HG02981 (cell line): Measurements from ENCODE around the gene ZMYM2.

Experiments used
- ATAC-seq: cut with Tn5 transposase; IDR thresholded peaks from one replicate; pipeline ENCODE4 v1.9.1; 2021; ENCODE audit warnings: mild to moderate bottlenecking, moderate library complexity; ENCODE audit not compliant: unreplicated experiment

The ZMYM2 gene

DNA sequence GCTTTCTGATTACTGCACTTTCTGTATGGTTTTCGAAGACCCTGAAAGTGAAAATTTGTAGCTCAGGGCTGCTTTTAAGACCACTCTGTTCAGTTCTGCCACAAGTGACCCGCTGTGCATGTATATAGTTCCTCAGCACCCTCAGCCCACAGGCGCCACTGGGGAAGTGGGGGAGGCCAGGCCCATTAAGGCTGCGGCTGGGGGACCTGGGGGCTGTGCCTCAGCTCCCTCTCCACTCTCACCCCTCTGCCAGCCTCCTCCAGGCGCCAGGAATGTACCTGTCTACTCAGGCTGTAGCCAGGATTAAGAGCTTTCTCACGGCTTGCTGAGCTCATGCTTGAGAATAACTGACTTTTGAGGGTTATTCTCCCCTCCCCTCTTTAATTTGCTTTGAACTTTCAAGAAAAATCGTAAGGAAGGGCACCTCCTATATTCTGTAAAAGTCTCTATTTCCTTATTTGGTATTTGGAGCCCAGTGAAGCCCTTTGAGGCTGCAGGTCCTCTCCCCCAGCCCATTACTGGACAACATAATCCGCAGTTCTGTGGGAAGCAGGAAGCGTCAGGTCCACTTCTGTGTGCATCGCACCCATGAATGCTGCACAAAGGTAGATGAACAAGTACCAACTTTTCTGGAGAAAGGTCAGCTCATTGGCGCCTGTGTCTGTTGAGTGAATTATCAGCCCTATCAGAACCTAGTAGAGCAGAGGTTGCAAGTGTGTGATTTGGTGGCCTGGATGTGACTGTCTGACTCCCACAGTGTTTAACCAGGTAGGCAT lies 172.7 kb downstream of the ZMYM2 start:
- no peak for ATAC-seq

DNA sequence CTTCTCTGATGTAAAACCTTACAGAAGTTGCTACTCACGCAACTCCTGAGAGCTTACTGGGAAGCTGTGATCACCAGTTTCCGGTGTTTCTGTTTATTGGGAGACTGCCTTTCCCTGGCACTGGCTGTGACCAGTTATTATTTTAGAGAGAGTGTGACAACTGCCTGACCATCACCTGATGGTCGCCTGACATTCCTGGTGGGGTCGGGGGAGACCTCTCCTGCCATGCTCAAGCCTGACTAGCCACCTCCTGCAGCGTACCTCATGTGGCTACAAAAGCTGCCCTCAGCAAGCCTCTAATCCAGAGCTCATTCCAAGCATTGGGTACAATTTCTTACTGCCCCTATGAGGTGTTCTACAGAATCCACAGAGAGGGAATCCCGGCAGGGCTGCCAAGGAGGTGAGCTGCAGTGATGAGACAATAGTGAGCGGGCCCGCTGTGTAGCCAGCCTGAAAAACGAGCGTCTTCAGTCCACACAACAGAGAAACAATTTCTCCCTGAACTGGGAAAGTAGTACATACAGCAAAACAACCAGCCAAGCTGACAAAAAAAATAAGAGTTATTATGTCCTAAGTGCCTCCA lies 173.6 kb downstream of the ZMYM2 start:
- no peak for ATAC-seq

DNA sequence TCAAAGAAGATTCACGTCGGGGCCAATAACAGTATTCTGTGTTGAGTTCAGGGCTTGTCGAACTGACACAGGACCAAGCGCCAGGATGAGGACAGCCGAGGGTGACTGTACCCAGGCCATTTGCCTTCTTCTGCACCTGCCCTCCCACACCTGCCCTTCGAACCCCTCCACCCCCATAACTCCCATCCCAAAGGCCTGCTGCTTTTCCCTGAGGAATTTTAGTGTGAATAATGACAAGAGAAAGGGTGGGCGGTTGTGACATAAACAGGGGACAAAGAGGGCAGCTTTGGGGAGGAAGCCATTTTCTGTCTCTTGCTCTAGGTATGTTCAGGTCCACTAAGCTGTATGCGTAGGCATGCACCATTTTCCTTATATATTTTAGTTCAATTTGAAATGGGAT lies 176.2 kb downstream of the ZMYM2 start:
- ATAC-seq, result no peak

DNA sequence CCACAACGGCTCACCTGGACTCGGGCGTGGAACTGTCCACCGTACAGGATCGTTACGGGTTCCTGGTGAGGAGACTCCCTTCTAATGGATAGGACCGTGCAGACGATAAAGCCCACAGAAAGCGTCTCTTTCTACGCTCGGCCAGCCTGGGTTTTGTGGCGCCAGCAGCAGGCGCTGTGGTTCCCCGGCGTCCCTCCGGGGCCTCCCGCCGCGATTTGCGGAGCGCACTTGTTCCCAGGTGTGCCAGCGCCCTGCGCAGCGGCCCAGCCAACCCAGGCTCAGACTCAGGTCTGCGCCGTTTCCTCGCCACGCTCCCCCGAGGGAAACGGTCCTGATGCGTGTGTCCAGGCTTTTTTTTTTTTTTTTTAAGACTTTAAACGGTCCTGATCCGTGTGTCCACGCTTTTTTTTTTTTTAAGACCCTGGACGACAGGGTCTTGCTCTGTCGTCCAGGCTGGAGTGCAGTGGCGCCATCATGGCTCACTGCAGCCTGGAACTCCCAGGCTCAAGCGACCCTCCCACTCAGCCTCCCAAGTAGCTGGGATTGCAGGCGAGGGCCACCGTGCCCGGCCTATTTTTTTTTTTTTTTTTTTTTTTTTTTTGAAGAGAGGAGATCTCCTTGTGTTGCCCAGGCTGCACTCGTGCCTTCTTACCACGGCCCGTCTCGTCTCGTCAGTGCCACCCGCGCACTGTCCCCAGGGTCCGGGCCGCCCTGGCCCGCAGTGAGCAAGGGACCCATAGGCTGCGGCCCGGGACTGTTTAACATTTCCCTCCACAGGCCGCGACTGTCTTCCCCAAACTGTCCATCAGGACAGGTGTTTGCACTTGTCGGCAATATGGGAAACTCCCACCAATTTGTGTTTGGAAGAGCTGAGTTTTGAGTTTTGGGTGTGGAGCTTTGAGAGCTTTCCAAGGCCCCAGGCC lies 178.5 kb downstream of the ZMYM2 start:
- no peak for ATAC-seq

DNA sequence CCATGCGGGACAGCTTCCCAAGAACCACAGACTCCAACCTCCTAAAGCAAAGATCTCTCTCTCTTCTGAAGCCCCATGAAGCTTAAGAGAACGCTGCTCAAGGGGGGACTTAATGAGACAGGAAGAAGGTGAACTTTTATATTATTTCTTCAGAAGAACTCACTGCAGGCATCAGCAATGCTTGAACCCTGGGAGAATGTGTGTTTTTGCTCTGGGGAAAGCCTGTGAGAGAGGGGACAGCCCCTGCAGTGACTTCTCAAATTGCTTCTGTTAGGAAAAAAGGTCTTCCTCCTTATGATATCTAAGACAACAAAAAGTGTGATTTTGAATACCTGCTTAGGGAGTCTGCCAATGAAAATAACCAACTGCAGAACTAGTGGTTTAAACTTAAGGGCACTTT lies 179.3 kb downstream of the ZMYM2 start:
- no peak for ATAC-seq

DNA sequence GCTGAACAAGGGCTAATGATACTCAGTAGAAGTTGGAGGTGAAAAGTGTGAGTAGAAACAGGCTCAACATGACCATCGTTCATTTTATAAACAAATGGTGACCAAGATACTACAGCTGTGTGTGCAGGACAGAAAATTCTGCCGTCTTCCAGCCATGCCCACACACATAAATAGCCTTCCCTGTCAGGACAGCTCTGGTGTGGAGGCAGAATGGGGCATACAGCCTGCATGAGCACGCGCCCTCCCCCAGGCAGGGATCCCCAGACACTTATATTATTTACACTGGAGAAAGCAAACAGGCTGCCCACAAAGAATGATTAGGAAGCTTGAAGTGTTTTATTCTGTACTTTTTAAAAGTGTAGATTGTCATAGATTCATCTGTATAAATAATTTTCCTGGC lies 182.0 kb downstream of the ZMYM2 start:
- no peak for ATAC-seq
